Measurements from ENCODE around the gene DCTPP1. TPM values are rescaled to one million over a fixed set of nuclear protein-coding genes. Genes with fewer than 3 reads are reported as not detected.
A peak's percentile ranks its signal among the peaks of the same experiment; 100 is the strongest.
"Not testable (repeated sequence)": the region's sequence is repeated elsewhere in the genome, so short reads cannot be mapped to it uniquely, and the experiment has no call there.

Gene DCTPP1
- polyA plus RNA-seq: 100 to 1,000 TPM in 1 of 3 donors, 10 to 100 TPM in 2; 64.5 to 101 (median 73.3) TPM

DNA sequence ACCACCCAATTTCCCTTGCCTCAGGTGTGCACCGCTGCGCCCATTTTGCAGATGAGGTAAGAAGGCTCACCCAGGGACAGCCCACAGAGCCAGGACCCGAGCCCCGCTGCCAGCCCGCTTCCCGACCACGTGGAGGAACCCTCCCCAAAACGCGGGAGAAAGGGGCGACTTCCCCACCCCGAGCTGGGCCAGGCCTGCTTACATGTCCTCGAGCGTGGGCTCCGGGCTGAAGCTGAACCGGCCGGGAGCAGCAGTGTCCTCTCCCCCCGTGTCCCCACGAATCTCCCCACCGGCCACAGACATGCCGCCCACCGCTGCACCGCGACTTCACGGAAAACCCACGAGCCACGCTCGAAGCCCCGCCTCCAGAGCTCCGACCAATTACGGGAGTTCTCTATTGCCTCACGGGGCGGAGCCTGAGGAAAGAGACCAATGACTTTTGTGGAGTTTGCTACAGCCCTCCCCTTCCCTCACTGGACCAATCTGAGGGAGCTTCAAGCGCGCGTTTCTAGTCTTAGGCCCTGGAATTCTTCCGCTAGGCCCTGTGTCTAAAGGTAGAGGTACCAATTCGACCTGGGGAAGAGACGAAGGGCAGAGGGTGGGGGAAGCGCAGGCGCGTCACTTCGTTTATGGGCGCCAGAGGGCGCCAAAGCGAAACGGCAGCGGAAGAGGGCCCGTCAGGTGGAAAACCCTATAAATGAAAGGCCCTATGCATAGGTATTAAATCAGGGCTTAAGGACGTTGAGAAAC is at the start of gene DCTPP1:
DCTPP1 (minus strand) TSS at position 353 of the 750 bp plus-strand sequence; CDS start at position 303, 50 bp downstream.
- peaks cover 0 to 5% (median 4%) of the 10 kb centered on the region in 3 donors for H3K36me3 Mint-ChIP-seq
- H3K9me3 Mint-ChIP-seq: no peaks in the 10 kb centered on the region
- H3K4me1 Mint-ChIP-seq: peaks cover 9 to 10% of the 10 kb centered on the region in 2 donors
- no peak within 1 kb of the TSS for H3K4me3 Mint-ChIP-seq
- H3K27ac Mint-ChIP-seq: peak within 1 kb of the TSS in 1 of 6 donors; percentile 71
- DNase-seq: peak; percentile 96 to 98 (median 97)
- H3K27me3 Mint-ChIP-seq (ENCODE audit: low read depth in 3 of 3): peaks cover 0 to 2% (median 0%) of the 10 kb centered on the region in 3 donors

DNA sequence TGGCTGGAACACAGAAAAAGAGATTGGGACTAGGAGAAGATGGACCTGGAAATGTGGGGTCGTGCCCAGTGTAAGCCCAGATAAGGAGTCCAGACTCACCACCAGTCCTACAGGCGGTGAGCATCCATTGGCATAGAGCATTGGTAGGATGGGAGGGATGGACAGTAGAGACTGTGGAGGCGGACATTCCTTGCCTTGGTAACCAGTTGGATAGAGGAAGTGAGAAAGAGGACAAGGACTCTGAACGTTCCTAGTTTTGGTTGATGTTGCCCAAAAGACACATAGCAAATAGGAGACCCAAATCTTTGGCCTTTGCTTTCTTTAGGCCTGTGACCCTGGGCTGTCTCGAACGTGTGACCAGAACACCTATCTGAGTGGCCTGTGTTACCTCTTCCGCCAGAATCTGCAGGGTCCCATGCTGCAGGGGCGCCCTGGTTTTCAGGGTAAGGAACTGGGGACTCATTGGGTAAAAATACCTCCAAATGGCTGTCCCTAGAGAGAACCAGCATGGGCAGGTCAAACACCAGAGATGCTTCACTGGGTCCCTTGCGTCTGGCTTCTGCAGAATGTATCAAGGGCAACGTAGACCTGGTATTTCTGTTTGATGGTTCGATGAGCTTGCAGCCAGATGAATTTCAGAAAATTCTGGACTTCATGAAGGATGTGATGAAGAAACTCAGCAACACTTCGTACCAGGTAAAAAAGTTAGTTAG is 49.1 kb upstream of the DCTPP1 start:
- H3K4me1 Mint-ChIP-seq: peaks cover 75 to 82% of the 10 kb centered on the region in 2 donors
- H3K27ac Mint-ChIP-seq: peak overlapping the region; percentile 83 to 93 (median 88)
- H3K36me3 Mint-ChIP-seq: peaks cover 33 to 54% (median 37%) of the 10 kb centered on the region in 3 donors
- DNase-seq: no peak
- peak overlapping the region; percentile 0 to 63 (median 42) for H3K4me3 Mint-ChIP-seq
- H3K9me3 Mint-ChIP-seq: no peaks in the 10 kb centered on the region
- peaks cover 4 to 10% (median 5%) of the 10 kb centered on the region in 3 donors for H3K27me3 Mint-ChIP-seq (ENCODE audit: low read depth in 3 of 3)

DNA sequence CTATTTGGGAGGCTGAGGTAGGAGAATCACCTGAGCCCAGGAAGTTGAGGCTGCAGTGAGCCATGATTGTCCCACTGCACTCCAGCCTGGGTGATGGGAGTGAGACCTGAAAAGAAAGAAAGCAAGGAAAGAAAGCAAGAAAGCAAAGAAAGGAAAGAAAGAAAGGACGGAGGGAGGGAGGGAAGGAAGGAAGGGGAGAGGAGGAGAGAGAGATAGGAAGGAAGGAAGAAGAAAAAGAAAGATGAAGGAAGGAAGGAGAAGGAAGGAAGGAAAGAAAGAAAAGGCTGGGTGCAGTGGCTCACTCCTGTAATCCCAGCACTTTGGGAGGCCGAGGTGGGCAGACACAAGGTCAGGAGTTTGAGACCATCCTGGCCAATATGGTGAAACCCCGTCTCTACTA is 47.9 kb upstream of the DCTPP1 start:
- Mint-ChIP-seq H3K4me1 (peaks cover 75 to 83% of the 10 kb centered on the region in 2 donors), H3K27ac (peak overlapping the region; percentile 85 to 95 (median 91)), H3K27me3 (ENCODE audit: low read depth in 3 of 3) (peaks cover 4 to 21% (median 16%) of the 10 kb centered on the region in 3 donors), H3K4me3 (peak overlapping the region in 4 of 5 donors; percentile 50 to 89 (median 62)), H3K36me3 (peaks cover 42 to 54% (median 43%) of the 10 kb centered on the region in 3 donors)
- H3K9me3 Mint-ChIP-seq, DNase-seq: not testable (repeated sequence)

DNA sequence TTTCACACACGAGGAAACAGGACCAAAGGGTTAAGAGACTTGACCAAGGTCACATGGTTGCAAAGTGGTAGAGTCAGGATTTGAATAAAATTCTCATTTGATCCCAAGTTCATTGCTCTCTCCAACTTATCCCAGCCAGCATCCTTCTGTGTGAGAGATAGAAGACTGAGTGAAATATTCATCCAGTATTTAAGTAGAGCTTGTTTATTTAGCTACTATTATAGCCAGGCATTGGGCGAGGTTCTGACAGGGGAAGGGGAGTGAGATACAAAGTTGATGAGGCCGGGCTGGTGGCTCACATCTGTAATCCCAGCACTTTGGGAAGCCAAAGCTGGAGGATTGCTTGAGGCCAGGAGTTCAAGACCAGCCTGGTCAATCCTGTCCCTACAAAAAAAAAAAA is 47.2 kb upstream of the DCTPP1 start:
- no peak for DNase-seq
- Mint-ChIP-seq H3K4me3 (peak overlapping the region; percentile 52 to 90 (median 89)), H3K27me3 (ENCODE audit: low read depth in 3 of 3) (peaks cover 10 to 27% (median 22%) of the 10 kb centered on the region in 3 donors), H3K9me3 (no peaks in the 10 kb centered on the region), H3K36me3 (peaks cover 39 to 48% (median 42%) of the 10 kb centered on the region in 3 donors), H3K4me1 (peaks cover 75 to 84% of the 10 kb centered on the region in 2 donors), H3K27ac (peak overlapping the region; percentile 85 to 95 (median 91))

DNA sequence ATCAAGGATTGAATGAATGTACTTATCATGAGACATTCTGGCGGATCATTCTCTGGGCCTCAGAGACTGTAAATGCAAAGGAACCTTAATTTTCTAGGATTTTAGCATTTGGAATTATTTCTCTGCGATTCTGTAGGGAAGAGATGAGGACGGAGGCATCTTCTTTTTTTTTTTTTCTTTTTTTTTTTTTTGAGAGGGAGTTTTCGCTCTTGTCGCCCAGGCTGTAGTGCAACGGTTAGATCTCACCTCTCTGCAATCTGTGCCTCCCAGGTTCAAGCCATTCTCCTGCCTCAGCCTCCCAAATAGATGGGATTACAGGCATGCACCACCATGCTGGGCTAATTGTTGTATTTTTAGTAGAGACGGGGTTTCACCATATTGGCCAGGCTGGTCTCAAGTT is 44.9 kb upstream of the DCTPP1 start:
- peaks cover 10 to 32% (median 22%) of the 10 kb centered on the region in 3 donors for H3K27me3 Mint-ChIP-seq (ENCODE audit: low read depth in 3 of 3)
- peak overlapping the region; percentile 89 to 97 (median 90) for H3K4me3 Mint-ChIP-seq
- H3K4me1 Mint-ChIP-seq: peaks cover 81 to 83% of the 10 kb centered on the region in 2 donors
- H3K9me3 Mint-ChIP-seq: no peaks in the 10 kb centered on the region
- DNase-seq: no peak
- H3K36me3 Mint-ChIP-seq: peaks cover 32 to 39% (median 38%) of the 10 kb centered on the region in 3 donors
- peak overlapping the region; percentile 85 to 96 (median 93) for H3K27ac Mint-ChIP-seq

DNA sequence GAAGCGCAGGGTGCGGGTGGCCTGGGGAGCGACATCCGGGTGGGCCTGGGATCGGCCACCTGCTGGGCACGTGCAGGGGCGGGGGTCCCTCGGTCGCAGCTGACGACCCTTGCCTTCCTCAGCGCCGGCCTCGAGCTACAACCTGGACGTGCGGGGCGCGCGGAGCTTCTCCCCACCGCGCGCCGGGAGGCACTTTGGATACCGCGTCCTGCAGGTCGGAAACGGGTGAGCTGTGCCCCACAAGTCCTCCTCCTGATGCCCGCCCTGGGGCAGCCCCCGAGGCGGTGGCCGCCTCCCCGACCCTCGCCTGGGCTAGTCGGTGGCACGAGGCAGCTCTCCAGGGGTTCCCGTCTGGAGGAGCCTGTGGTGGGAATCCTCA is 44.2 kb upstream of the DCTPP1 start:
- DNase-seq: no peak
- no peaks in the 10 kb centered on the region for H3K9me3 Mint-ChIP-seq
- H3K27me3 Mint-ChIP-seq (ENCODE audit: low read depth in 3 of 3): peaks cover 10 to 32% (median 22%) of the 10 kb centered on the region in 3 donors
- peaks cover 32 to 39% (median 38%) of the 10 kb centered on the region in 3 donors for H3K36me3 Mint-ChIP-seq
- peak overlapping the region; percentile 89 to 99 (median 97) for H3K4me3 Mint-ChIP-seq
- H3K4me1 Mint-ChIP-seq: peaks cover 83 to 86% of the 10 kb centered on the region in 2 donors
- H3K27ac Mint-ChIP-seq: peak overlapping the region; percentile 92 to 99 (median 98)

DNA sequence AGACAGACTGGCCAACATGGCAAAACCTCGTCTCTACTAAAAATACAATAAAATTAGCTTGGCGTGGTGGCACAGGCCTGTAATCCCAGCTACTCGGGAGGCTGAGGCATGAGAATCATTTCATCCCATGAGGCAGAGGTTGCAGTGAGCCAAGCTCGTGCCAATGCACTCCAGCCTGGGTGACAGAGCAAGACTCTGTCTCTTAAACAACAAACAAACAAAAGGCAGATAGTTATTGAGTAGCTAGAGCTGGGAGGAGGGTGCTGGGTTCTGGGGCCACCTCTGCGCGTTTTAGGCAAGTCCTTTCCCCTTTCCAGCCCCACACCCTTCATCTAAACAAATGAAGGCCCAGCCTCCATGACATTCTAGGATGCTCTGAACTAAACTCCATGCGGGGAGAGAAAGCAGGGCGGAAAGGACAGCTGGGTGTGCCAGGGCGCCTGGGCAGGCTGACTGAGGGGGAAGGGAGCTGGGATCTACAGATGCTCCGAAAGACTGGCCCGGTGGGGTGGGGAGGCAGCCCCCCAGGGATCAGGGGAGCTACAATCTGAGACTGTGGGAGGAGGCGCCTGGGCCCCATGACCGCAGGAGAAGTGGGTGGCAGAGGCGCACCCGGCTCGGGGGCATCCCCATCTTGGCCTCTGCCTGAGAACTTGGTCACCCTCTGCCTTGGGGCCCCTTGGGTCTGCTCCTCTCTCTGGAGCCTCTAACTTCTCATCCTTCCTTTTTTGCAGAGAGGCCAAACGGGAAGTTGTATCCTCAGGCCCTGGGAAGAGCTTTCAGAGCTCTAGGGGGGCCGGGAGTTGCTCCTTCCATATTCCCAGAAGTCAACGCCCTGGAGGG is 43.6 kb upstream of the DCTPP1 start:
- peaks cover 10 to 32% (median 22%) of the 10 kb centered on the region in 3 donors for H3K27me3 Mint-ChIP-seq (ENCODE audit: low read depth in 3 of 3)
- DNase-seq: peak; percentile 55 to 64 (median 60)
- peaks cover 28 to 36% (median 35%) of the 10 kb centered on the region in 3 donors for H3K36me3 Mint-ChIP-seq
- H3K27ac Mint-ChIP-seq: peak overlapping the region; percentile 98 to 99 (median 98)
- peaks cover 78 to 80% of the 10 kb centered on the region in 2 donors for H3K4me1 Mint-ChIP-seq
- H3K9me3 Mint-ChIP-seq: no peaks in the 10 kb centered on the region
- peak overlapping the region; percentile 89 to 99 (median 97) for H3K4me3 Mint-ChIP-seq

DNA sequence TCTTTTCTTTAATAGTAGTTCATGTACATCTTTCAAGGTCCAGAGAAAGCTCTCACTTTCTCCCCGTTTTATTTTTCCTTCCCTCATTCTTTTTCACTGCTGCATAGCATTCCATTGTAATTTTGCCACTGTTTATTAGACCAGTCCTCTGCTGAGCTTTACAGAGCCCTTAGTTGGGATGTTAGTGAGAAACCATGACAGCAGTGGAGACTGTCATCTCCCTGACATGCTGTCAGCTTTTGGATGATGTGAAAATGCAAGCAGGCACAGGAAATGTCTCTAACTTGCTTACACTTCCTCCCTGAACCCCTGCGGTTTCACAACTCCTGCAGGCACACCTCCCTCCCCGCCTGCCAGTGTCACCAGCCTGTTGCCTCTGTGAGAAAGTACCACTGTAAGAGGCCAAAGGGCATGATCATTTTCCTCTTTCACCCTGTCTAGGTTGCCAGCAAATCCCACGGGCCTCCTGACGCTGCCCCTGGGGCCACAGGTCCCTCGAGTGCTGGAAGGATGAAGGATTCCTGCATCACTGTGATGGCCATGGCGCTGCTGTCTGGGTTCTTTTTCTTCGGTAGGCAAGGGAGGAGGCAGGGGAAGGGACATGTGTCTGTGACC is 42.6 kb upstream of the DCTPP1 start, which contains the start of gene ITGAL:
ITGAL (plus strand) TSS at position 415 of the 615 bp plus-strand sequence; CDS start at position 511, 96 bp downstream.
- Mint-ChIP-seq H3K9me3 (no peaks in the 10 kb centered on the region), H3K4me3 (peak within 1 kb of the TSS; percentile 89 to 99 (median 97))

DNA sequence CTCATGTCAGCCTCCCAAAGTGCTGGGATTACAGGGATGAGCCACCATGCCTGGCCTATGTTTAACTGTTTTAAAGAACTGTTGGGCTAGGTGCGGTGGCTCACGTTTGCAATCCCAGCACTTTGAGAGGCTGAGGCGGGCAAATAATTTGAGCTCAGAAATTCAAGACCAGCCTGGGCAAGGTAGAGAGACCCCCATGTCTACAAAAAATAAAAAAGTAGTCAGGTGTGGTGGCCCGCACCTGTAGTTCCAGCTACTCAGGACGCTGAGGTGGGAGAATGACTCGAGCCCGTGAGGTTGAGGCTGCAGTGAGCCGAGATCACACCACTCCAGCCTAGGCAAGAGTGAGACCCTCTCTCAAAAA is 40.8 kb upstream of the DCTPP1 start:
- Mint-ChIP-seq H3K4me1 (peaks cover 50 to 57% of the 10 kb centered on the region in 2 donors), H3K27ac (peak overlapping the region; percentile 87 to 99 (median 98)), H3K4me3 (peak overlapping the region; percentile 36 to 74 (median 70)), H3K9me3 (no peaks in the 10 kb centered on the region), H3K36me3 (peaks cover 19 to 24% (median 20%) of the 10 kb centered on the region in 3 donors), H3K27me3 (ENCODE audit: low read depth in 3 of 3) (peaks cover 6 to 28% (median 22%) of the 10 kb centered on the region in 3 donors)
- DNase-seq: no peak

More for the DNA sequence above, 42.6 kb upstream of the DCTPP1 start, which contains the start of gene ITGAL:
- peaks cover 28 to 35% (median 32%) of the 10 kb centered on the region in 3 donors for H3K36me3 Mint-ChIP-seq
- DNase-seq: peak; percentile 92 to 94 (median 93)
- peaks cover 69 to 76% of the 10 kb centered on the region in 2 donors for H3K4me1 Mint-ChIP-seq
- H3K27ac Mint-ChIP-seq: peak within 1 kb of the TSS; percentile 98 to 99 (median 98)
- H3K27me3 Mint-ChIP-seq (ENCODE audit: low read depth in 3 of 3): peaks cover 6 to 32% (median 22%) of the 10 kb centered on the region in 3 donors

DNA sequence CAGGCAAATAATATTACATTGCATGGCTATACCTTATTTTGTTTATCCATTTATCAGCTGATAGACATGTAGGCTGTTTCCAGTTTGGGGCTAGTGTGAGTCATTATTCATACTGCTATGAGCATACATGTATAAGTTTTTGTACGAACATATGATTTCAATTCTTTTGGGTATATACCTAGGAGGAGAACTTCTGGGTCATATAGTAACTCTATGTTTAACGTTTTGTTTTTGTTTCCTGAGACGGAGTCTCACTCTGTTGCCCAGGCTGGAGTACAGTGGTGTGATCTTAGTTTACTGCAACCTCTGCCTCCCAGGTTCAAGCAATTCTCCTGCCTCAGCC is 40.3 kb upstream of the DCTPP1 start:
- no peak for DNase-seq
- Mint-ChIP-seq H3K36me3 (peaks cover 15 to 19% (median 16%) of the 10 kb centered on the region in 3 donors), H3K27ac (peak overlapping the region; percentile 91 to 99 (median 98)), H3K27me3 (ENCODE audit: low read depth in 3 of 3) (peaks cover 6 to 28% (median 22%) of the 10 kb centered on the region in 3 donors), H3K4me3 (peak overlapping the region; percentile 12 to 70 (median 33)), H3K4me1 (peaks cover 46 to 53% of the 10 kb centered on the region in 2 donors), H3K9me3 (no peaks in the 10 kb centered on the region)

DNA sequence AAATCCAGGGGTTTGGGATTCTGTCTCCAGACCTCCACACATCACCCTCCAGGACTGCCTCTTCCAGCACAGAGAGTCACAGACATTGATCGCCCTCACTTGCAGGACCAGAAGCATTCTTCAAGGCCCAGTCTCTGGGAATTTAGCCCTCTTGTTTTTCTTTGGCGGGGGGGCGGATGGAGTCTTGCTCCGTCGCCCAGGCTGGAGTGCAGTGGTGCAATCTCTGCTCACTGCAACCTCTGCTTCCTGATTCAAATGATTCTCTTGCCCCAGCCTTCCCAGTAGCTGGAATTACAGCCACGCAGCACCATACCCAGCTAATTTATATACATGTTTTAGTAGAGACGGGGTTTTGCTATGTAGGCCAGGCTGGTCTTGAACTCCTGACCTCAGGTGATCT is 34.2 kb upstream of the DCTPP1 start:
- H3K4me1 Mint-ChIP-seq: peaks cover 11 to 15% of the 10 kb centered on the region in 2 donors
- DNase-seq: no peak
- H3K27ac Mint-ChIP-seq: no peak overlapping the region
- no peaks in the 10 kb centered on the region for H3K9me3 Mint-ChIP-seq
- H3K36me3 Mint-ChIP-seq: no peaks in the 10 kb centered on the region
- H3K4me3 Mint-ChIP-seq: no peak overlapping the region
- peaks cover 0 to 4% (median 2%) of the 10 kb centered on the region in 3 donors for H3K27me3 Mint-ChIP-seq (ENCODE audit: low read depth in 3 of 3)

DNA sequence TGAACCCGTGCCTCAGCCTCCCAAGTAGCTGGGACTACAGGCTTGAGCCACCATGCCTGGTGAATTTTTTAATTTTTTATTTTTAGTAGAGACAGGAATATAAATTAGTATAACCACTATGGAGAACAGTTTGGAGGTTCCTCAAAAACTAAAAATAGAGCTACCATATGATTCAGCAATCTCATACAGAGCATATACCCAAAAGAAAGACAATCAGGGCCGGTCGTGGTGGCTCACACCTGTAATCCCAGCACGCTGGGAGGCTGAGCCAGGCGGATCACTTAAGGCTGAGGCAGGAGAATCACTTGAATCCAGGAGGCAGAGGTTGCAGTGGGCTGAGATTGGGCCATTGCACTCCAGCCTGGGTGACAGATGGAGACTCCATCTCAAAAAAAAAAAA is 31.6 kb upstream of the DCTPP1 start:
- Mint-ChIP-seq H3K4me1 (peaks cover 31 to 41% of the 10 kb centered on the region in 2 donors), H3K27me3 (ENCODE audit: low read depth in 3 of 3) (peaks cover 7 to 17% (median 10%) of the 10 kb centered on the region in 3 donors), H3K27ac (peak overlapping the region in 1 of 6 donors; percentile 22)
- not testable (repeated sequence) for H3K9me3 Mint-ChIP-seq, H3K36me3 Mint-ChIP-seq, DNase-seq, H3K4me3 Mint-ChIP-seq
